IMR-90 (cell line): Measurements from ENCODE around the gene PERM1. TPM values are rescaled to one million over a fixed set of nuclear protein-coding genes. Genes with fewer than 3 reads are reported as not detected.
A peak's percentile ranks its signal among the peaks of the same experiment; 100 is the strongest.

ENCODE experiments used
- ATAC-seq: fragments of 200-7000 bp; cut with Tn5 transposase; 2 replicates; pipeline ENCODE4 v1.9.1; 2020; ENCODE audit warnings: low read depth, mild to moderate bottlenecking, moderate library complexity
- BruUV-seq: library from RNA; stranded (reverse); fragments of 400-500 nt; replicated peaks from 2 replicates; lab custom pipeline; 2021; lab: Mats Ljungman, UMichigan
- CTCF ChIA-PET: fragments of 300-600 bp; formaldehyde crosslinking; extraction: SDS; loops from one replicate; lab custom pipeline; 2021; ENCODE audit warnings: antibody characterized with exemption; lab: Yijun Ruan, JAX
- POLR2A ChIA-PET: fragments of 300-600 bp; sonication (Branson Sonifier 250); formaldehyde crosslinking; loops from one replicate; lab custom pipeline; 2022; ENCODE audit warnings: antibody characterized with exemption; ENCODE audit not compliant: unreplicated experiment; lab: Charles Lee
- DNase-seq: peaks from one replicate; pipeline ENCODE4 v3.0.0; 2013
- H2AFZ ChIP-seq: replicated peaks from 2 replicates; pipeline ENCODE3; 2013; ENCODE audit warnings: low read length, mild to moderate bottlenecking; ENCODE audit not compliant: poor library complexity
- H2AK5ac ChIP-seq: 2 replicates; pipeline ENCODE4 v1.6.1; 2013; ENCODE audit warnings: low read depth, low read length, inconsistent platforms
- H2AK9ac ChIP-seq: replicated peaks from 2 replicates; pipeline ENCODE3; 2013; ENCODE audit warnings: mild to moderate bottlenecking, low read depth, low read length, moderate library complexity; ENCODE audit not compliant: poor library complexity
- H2BK120ac ChIP-seq: 2 replicates; pipeline ENCODE4 v1.6.1; 2013; ENCODE audit warnings: low read depth, low read length, inconsistent platforms
- H2BK15ac ChIP-seq: 3 replicates; pipeline ENCODE4 v1.6.1; 2013; ENCODE audit warnings: low read depth, low read length, inconsistent platforms
- H2BK20ac ChIP-seq: 2 replicates; pipeline ENCODE4 v1.6.1; 2013; ENCODE audit warnings: low read depth, mild to moderate bottlenecking, inconsistent platforms, low read length, moderate library complexity
- H2BK5ac ChIP-seq: 2 replicates; pipeline ENCODE4 v1.6.1; 2013; ENCODE audit warnings: mild to moderate bottlenecking, low read depth, low read length, inconsistent platforms; ENCODE audit not compliant: poor library complexity, severe bottlenecking
- H3K14ac ChIP-seq: replicated peaks from 2 replicates; pipeline ENCODE4 v1.6.1; 2013; ENCODE audit warnings: low read depth, low read length, inconsistent platforms
- H3K18ac ChIP-seq: 2 replicates; pipeline ENCODE4 v1.6.1; 2013; ENCODE audit warnings: low read depth, low read length, control low read depth
- H3K23ac ChIP-seq: 2 replicates; pipeline ENCODE4 v1.6.1; 2013; ENCODE audit warnings: low read depth, low read length, inconsistent platforms
- H3K27ac ChIP-seq: 2 replicates; pipeline ENCODE4 v1.5.1; 2013; ENCODE audit warnings: mild to moderate bottlenecking, control low read depth, low read length; ENCODE audit not compliant: insufficient read depth
- H3K27me3 ChIP-seq: 2 replicates; pipeline ENCODE4 v1.6.1; 2013; ENCODE audit warnings: low read length; ENCODE audit not compliant: control insufficient read depth, insufficient read depth
- H3K36me3 ChIP-seq: 2 replicates; pipeline ENCODE4 v1.6.1; 2013; ENCODE audit warnings: low read length, mixed read lengths; ENCODE audit not compliant: control insufficient read depth, insufficient read depth
- H3K4ac ChIP-seq: 2 replicates; pipeline ENCODE4 v1.6.1; 2013; ENCODE audit warnings: low read depth, low read length, inconsistent platforms
- H3K4me1 ChIP-seq: 2 replicates; pipeline ENCODE4 v1.6.1; 2013; ENCODE audit warnings: low read length, mixed read lengths; ENCODE audit not compliant: control insufficient read depth, insufficient read depth
- H3K4me2 ChIP-seq: 2 replicates; pipeline ENCODE4 v1.6.1; 2013; ENCODE audit warnings: low read depth, mild to moderate bottlenecking, control low read depth, low read length, moderate library complexity
- H3K4me3 ChIP-seq: 2 replicates; pipeline ENCODE4 v1.5.1; 2013; ENCODE audit warnings: low read depth, mild to moderate bottlenecking, control low read depth, low read length, moderate library complexity; ENCODE audit not compliant: insufficient read depth
- H3K56ac ChIP-seq: 2 replicates; pipeline ENCODE4 v1.6.1; 2013; ENCODE audit warnings: low read length, inconsistent platforms; ENCODE audit not compliant: insufficient read depth; ENCODE audit errors: extremely low read depth
- H3K79me1 ChIP-seq, 2 experiments: 2 replicates each; pipeline ENCODE4 v1.6.1; 2013; ENCODE audit warnings: low read length in 2 of 2, inconsistent platforms in 1 of 2, low read depth in 1 of 2
- H3K9ac ChIP-seq: 2 replicates; pipeline ENCODE4 v1.6.1; 2013; ENCODE audit warnings: low read depth, low read length, control low read depth
- H3K9me1 ChIP-seq: 2 replicates; pipeline ENCODE4 v1.6.1; 2013; ENCODE audit warnings: low read length, inconsistent platforms; ENCODE audit not compliant: insufficient read depth
- H3K9me3 ChIP-seq: 2 replicates; pipeline ENCODE4 v1.6.1; 2013; ENCODE audit warnings: low read length; ENCODE audit not compliant: control insufficient read depth, insufficient read depth
- H4K20me1 ChIP-seq: 2 replicates; pipeline ENCODE4 v1.6.1; 2013; ENCODE audit warnings: low read length, inconsistent platforms; ENCODE audit not compliant: insufficient read depth
- H4K5ac ChIP-seq: 2 replicates; pipeline ENCODE4 v1.6.1; 2013; ENCODE audit warnings: mild to moderate bottlenecking, low read depth, low read length, control low read depth
- H4K8ac ChIP-seq, 2 experiments: 2 replicates each; pipeline ENCODE4 v1.6.1; 2013; ENCODE audit warnings: low read depth in 2 of 2, low read length in 2 of 2, control low read depth in 1 of 2, inconsistent platforms in 1 of 2
- H4K91ac ChIP-seq: 2 replicates; pipeline ENCODE4 v1.6.1; 2013; ENCODE audit warnings: low read depth, low read length, inconsistent platforms; ENCODE audit not compliant: insufficient read depth
- BHLHE40 ChIP-seq: fragments of 150-350 bp; IDR thresholded peaks from 2 replicates; pipeline ENCODE4 v1.6.1; 2016; ENCODE audit warnings: mild to moderate bottlenecking, low read depth, low read length
- CEBPB ChIP-seq: IDR thresholded peaks from 2 replicates; pipeline ENCODE4 v1.6.1; 2012; ENCODE audit warnings: low read depth, low read length, improper control_type of control experiment
- CHD1 ChIP-seq: IDR thresholded peaks from 2 replicates; pipeline ENCODE4 v1.6.1; 2012; ENCODE audit warnings: low read depth, low read length, improper control_type of control experiment
- FOS ChIP-seq: fragments of 150-350 bp; IDR thresholded peaks from 2 replicates; pipeline ENCODE4 v1.6.1; 2016; ENCODE audit warnings: low read depth, low read length
- MAFK ChIP-seq: IDR thresholded peaks from 2 replicates; pipeline ENCODE4 v1.6.1; 2012; ENCODE audit warnings: low read depth, low read length, improper control_type of control experiment
- MAZ ChIP-seq: IDR thresholded peaks from 2 replicates; pipeline ENCODE4 v1.6.1; 2012; ENCODE audit warnings: low read depth, mild to moderate bottlenecking, low read length, improper control_type of control experiment, moderate library complexity, borderline replicate concordance
- MXI1 ChIP-seq: IDR thresholded peaks from 2 replicates; pipeline ENCODE4 v1.6.1; 2012; ENCODE audit warnings: low read depth, mild to moderate bottlenecking, low read length, moderate library complexity, borderline replicate concordance
- NFE2L2 ChIP-seq: fragments of 150-350 bp; IDR thresholded peaks from 2 replicates; pipeline ENCODE4 v1.6.1; 2016; ENCODE audit warnings: low read depth, mild to moderate bottlenecking, low read length
- POLR2A ChIP-seq: IDR thresholded peaks from 2 replicates; pipeline ENCODE4 v1.6.1; 2012; ENCODE audit warnings: mild to moderate bottlenecking, low read depth, low read length
- RAD21 ChIP-seq: IDR thresholded peaks from 2 replicates; pipeline ENCODE4 v1.6.1; 2012; ENCODE audit warnings: low read length, improper control_type of control experiment
- RCOR1 ChIP-seq: IDR thresholded peaks from 2 replicates; pipeline ENCODE4 v1.6.1; 2012; ENCODE audit warnings: mild to moderate bottlenecking, low read length, improper control_type of control experiment; ENCODE audit not compliant: insufficient replicate concordance
- RFX5 ChIP-seq: IDR thresholded peaks from 2 replicates; pipeline ENCODE4 v1.8.0; 2012; ENCODE audit warnings: low read depth, mild to moderate bottlenecking, low read length, moderate library complexity
- SMC3 ChIP-seq: fragments of 150-350 bp; IDR thresholded peaks from 2 replicates; pipeline ENCODE4 v1.6.1; 2016; ENCODE audit warnings: low read depth, mild to moderate bottlenecking, antibody characterized with exemption, low read length, moderate library complexity
- USF2 ChIP-seq: fragments of 150-350 bp; IDR thresholded peaks from 2 replicates; pipeline ENCODE4 v1.6.1; 2017; ENCODE audit warnings: mild to moderate bottlenecking, antibody characterized with exemption, low read length, low read depth
- WGBS, 2 experiments: methylation state at CpG; one replicate each; pipeline versions ENCODE4 v1.1.5 to v1.1.7; 2013; ENCODE audit warnings: missing lambda C conversion rate in 2 of 2; ENCODE audit not compliant: insufficient read length in 1 of 2; ENCODE audit errors: extremely low coverage in 2 of 2; 5-methylcytosine and 5-hydroxymethylcytosine counted together
- dilution Hi-C: fragments of 300-500 bp; cut with HindIII; formaldehyde crosslinking; loops from one replicate; pipeline ENCODE4 v1.14.3; 2018; ENCODE audit warnings: low sequenced_read_pairs; ENCODE audit not compliant: unreplicated experiment
- in situ Hi-C: fragments of 300-500 bp; cut with MboI; formaldehyde crosslinking; loops from 3 replicates; pipeline ENCODE4 v1.14.3; 2019; ENCODE audit warnings: low sequenced_read_pairs, inconsistent platforms, mixed read lengths
- intact Hi-C: fragments of 100-400 bp; cut with micrococcal nuclease; formaldehyde crosslinking; loops from 2 replicates; pipeline ENCODE4 v1.10.0; 2022
- polyA plus RNA-seq, 3 experiments: library from polyadenylated mRNA; depleted of rRNA; stranded (reverse); fragments of >200 nt; gene quantifications; 2 replicates each; pipeline ENCODE4 v1.2.3, GENCODE V29; 2012; ENCODE audit warnings: low replicate concordance in 1 of 3
- total RNA-seq: library from RNA; depleted of rRNA; stranded (reverse); fragments of >200 nt; gene quantifications from 2 replicates; pipeline ENCODE4 v1.2.3, GENCODE V29; 2012
- TF ChIP-seq, protein P1 (sequence below): fragments of 150-350 bp; IDR thresholded peaks from 2 replicates; pipeline ENCODE4 v1.6.1; 2016; ENCODE audit warnings: low read depth, mild to moderate bottlenecking, low read length, moderate library complexity, borderline replicate concordance
- TF ChIP-seq, protein P2 (sequence below): conservative IDR thresholded peaks from 2 replicates; pipeline ENCODE4 v1.5.1; 2012; ENCODE audit warnings: mild to moderate bottlenecking, low read depth, low read length, improper control_type of control experiment

Gene PERM1
- total and polyA plus RNA-seq, 2 of the 4 experiments (the other 2 are of a cell fraction), result not detected

GRCh38 chr1:963301-963651 lies 18.6 kb downstream of the PERM1 start:
- CTCF ChIA-PET, result no interaction called here
- Histone ChIP-seq H2AK5ac (no peak overlapping the region), H3K36me3 (peaks cover 20% of the 10 kb centered on the region), H3K18ac (no peak overlapping the region), H3K9me1 (peaks cover 3% of the 10 kb centered on the region; the same call in 1 of the 2 replicates), H3K56ac (no peak overlapping the region), H2AFZ (no peak overlapping the region), H2BK120ac (no peak overlapping the region), H3K27ac (no peak overlapping the region), H4K20me1 (peaks cover 7% of the 10 kb centered on the region), H4K5ac (no peak overlapping the region), H3K79me1 (peaks cover 7 to 30% of the 10 kb centered on the region in 2 experiments; a peak in 3 of 4 replicates), H3K4me1 (peaks cover 14% of the 10 kb centered on the region), H3K27me3 (no peaks in the 10 kb centered on the region; the same call in 1 of the 2 replicates), H2BK5ac (no peak overlapping the region), H3K9me3 (no peaks in the 10 kb centered on the region), H4K91ac (no peak overlapping the region), H3K4me3 (no peak overlapping the region), H3K14ac (no peak overlapping the region), H2BK20ac (no peak overlapping the region), H3K23ac (no peak overlapping the region), H3K4me2 (no peak overlapping the region), H3K4ac (no peak overlapping the region), H2BK15ac (no peak overlapping the region), H4K8ac (no peak overlapping the region), H2AK9ac (peak overlapping the region; percentile 42), H3K9ac (no peak overlapping the region)
- ATAC-seq (no peak), DNase-seq (no peak)
- 90% methylated on average over 7 of the region's 16 CpGs; no CpG with 5 or more reads in 1 of the 2 experiments for WGBS, 2 experiments
- intact Hi-C loops (no loop called here), dilution Hi-C loops (no loop called here), in situ Hi-C loops (no loop called here)
- no TSS peak for BruUV-seq
- TF ChIP-seq, protein P1, sequence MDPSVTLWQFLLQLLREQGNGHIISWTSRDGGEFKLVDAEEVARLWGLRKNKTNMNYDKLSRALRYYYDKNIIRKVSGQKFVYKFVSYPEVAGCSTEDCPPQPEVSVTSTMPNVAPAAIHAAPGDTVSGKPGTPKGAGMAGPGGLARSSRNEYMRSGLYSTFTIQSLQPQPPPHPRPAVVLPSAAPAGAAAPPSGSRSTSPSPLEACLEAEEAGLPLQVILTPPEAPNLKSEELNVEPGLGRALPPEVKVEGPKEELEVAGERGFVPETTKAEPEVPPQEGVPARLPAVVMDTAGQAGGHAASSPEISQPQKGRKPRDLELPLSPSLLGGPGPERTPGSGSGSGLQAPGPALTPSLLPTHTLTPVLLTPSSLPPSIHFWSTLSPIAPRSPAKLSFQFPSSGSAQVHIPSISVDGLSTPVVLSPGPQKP, result no peak
- TF ChIP-seq RAD21 (no peak), MAZ (no peak), CHD1 (no peak), NFE2L2 (no peak), MAFK (no peak), FOS (no peak), MXI1 (no peak), POLR2A (no peak), RFX5 (no peak), SMC3 (no peak), CEBPB (no peak), BHLHE40 (no peak), RCOR1 (no peak), USF2 (no peak)
- TF ChIP-seq, protein P2, sequence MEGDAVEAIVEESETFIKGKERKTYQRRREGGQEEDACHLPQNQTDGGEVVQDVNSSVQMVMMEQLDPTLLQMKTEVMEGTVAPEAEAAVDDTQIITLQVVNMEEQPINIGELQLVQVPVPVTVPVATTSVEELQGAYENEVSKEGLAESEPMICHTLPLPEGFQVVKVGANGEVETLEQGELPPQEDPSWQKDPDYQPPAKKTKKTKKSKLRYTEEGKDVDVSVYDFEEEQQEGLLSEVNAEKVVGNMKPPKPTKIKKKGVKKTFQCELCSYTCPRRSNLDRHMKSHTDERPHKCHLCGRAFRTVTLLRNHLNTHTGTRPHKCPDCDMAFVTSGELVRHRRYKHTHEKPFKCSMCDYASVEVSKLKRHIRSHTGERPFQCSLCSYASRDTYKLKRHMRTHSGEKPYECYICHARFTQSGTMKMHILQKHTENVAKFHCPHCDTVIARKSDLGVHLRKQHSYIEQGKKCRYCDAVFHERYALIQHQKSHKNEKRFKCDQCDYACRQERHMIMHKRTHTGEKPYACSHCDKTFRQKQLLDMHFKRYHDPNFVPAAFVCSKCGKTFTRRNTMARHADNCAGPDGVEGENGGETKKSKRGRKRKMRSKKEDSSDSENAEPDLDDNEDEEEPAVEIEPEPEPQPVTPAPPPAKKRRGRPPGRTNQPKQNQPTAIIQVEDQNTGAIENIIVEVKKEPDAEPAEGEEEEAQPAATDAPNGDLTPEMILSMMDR, result no peak
- POLR2A ChIA-PET, result no interaction called here
